ENCODE measurements around the gene SPOCD1. TPM values are rescaled to one million over a fixed set of nuclear protein-coding genes. Genes with fewer than 3 reads are reported as not detected.

Gene SPOCD1
- total and polyA plus RNA-seq, 4 donors: under 0.01 to 0.19 (median 0.12) TPM; not detected in 1

DNA sequence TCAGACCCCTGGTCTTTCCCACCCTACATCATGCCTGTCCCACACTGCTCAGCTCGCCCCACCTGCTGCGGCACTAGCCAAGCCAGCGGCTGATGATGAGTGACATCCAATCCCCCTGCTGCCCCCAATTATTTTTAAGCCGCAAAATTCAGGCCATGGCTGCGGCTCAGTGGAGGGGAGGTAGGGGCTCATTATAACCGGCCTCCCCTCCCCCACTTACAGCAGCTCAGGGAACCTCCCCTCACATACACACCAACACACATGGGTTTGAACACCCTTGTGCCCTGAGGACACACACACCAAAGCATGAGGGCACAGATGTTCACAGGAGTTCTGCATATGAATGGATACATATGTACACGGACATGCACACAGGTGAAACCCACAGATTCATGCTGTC, 57.0 kb downstream of the SPOCD1 start:
- DNase-seq (ENCODE audit: low spot score): no peak
- no peaks in the 10 kb centered on the region for H3K36me3 ChIP-seq (ENCODE audit: control insufficient read depth in 4 of 4, insufficient read depth in 3 of 4, low read depth in 1 of 4, low read length in 3 of 4)
- H3K9me3 ChIP-seq (ENCODE audit: control insufficient read depth in 4 of 4, low read length in 3 of 4): no peaks in the 10 kb centered on the region
- peaks cover 0 to 12% (median 8%) of the 10 kb centered on the region in 4 donors for H3K27me3 ChIP-seq (ENCODE audit: control insufficient read depth in 4 of 4, insufficient read depth in 4 of 4, low read length in 3 of 4)
- H3K4me1 ChIP-seq (ENCODE audit: control insufficient read depth in 4 of 4, insufficient read depth in 4 of 4, low read length in 3 of 4): peaks cover 4 to 26% (median 10%) of the 10 kb centered on the region in 4 donors
- 94% methylated on average over 7 of the region's 7 CpGs for WGBS
- no peak overlapping the region for H3K27ac ChIP-seq (ENCODE audit: low read depth in 1 of 2, low read length in 2 of 2)
- TF ChIP-seq NR2F2 (IDR thresholded peaks at IDR 0.05) (no peak), FOXA2 (IDR thresholded peaks at IDR 0.05) (no peak), HNF4A (conservative IDR thresholded peaks at IDR 0.05) (no peak), TAF1 (conservative IDR thresholded peaks at IDR 0.05) (no peak), JUND (IDR thresholded peaks at IDR 0.05) (no peak), FOXA1 (IDR thresholded peaks at IDR 0.05) (no peak), YY1 (IDR thresholded peaks at IDR 0.05) (no peak), SP1 (IDR thresholded peaks at IDR 0.05) (no peak), RXRA (IDR thresholded peaks at IDR 0.05) (no peak), EGR1 (IDR thresholded peaks at IDR 0.05; ENCODE audit: low read depth in 2 of 2) (no peak)
- TF ChIP-seq, protein P1, sequence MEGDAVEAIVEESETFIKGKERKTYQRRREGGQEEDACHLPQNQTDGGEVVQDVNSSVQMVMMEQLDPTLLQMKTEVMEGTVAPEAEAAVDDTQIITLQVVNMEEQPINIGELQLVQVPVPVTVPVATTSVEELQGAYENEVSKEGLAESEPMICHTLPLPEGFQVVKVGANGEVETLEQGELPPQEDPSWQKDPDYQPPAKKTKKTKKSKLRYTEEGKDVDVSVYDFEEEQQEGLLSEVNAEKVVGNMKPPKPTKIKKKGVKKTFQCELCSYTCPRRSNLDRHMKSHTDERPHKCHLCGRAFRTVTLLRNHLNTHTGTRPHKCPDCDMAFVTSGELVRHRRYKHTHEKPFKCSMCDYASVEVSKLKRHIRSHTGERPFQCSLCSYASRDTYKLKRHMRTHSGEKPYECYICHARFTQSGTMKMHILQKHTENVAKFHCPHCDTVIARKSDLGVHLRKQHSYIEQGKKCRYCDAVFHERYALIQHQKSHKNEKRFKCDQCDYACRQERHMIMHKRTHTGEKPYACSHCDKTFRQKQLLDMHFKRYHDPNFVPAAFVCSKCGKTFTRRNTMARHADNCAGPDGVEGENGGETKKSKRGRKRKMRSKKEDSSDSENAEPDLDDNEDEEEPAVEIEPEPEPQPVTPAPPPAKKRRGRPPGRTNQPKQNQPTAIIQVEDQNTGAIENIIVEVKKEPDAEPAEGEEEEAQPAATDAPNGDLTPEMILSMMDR (IDR thresholded peaks at IDR 0.05; ENCODE audit: low read depth, low read length, missing input control): no peak
- TF ChIP-seq, protein P2, sequence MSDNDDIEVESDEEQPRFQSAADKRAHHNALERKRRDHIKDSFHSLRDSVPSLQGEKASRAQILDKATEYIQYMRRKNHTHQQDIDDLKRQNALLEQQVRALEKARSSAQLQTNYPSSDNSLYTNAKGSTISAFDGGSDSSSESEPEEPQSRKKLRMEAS (IDR thresholded peaks at IDR 0.05): no peak
- TF ChIP-seq, protein P3, sequence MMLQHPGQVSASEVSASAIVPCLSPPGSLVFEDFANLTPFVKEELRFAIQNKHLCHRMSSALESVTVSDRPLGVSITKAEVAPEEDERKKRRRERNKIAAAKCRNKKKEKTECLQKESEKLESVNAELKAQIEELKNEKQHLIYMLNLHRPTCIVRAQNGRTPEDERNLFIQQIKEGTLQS (IDR thresholded peaks at IDR 0.05): no peak
- no peak overlapping the region for H3K4me3 ChIP-seq (ENCODE audit: low read depth in 1 of 3, low read length in 3 of 3)
- no peak overlapping the region for H3K9ac ChIP-seq (ENCODE audit: low read depth in 1 of 2, low read length in 2 of 2)

DNA sequence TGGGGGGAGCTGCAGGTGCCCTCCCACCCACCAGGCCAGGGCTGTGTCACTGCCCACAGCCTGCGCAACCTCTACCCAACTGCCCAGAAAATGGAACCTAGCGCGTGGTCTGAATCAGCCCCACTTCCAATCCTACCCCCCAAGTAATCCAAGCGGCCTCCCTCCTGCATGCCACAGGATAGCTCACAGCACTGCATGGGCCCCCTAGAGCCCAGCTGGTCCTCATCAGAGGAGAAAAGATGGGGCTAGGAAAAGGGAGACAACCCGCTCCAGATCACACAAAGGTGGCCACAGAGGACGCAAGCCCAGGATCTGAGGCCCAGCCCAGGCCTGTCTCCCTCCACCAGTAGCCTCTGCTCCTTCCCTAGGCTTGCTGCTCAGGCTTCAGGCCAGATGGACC, 57.8 kb downstream of the SPOCD1 start:
- H3K9me3 ChIP-seq (ENCODE audit: control insufficient read depth in 4 of 4, low read length in 3 of 4): no peaks in the 10 kb centered on the region
- no peak for DNase-seq (ENCODE audit: low spot score)
- TF ChIP-seq FOXA1 (IDR thresholded peaks at IDR 0.05) (no peak), HNF4G (IDR thresholded peaks at IDR 0.05) (no peak), FOXA2 (IDR thresholded peaks at IDR 0.05) (no peak)
- TF ChIP-seq, protein P3 (IDR thresholded peaks at IDR 0.05): no peak
- H3K27ac ChIP-seq (ENCODE audit: low read depth in 1 of 2, low read length in 2 of 2): no peak overlapping the region
- H3K4me3 ChIP-seq (ENCODE audit: low read depth in 1 of 3, low read length in 3 of 3): no peak overlapping the region
- H3K4me1 ChIP-seq (ENCODE audit: control insufficient read depth in 4 of 4, insufficient read depth in 4 of 4, low read length in 3 of 4): peaks cover 7 to 27% (median 12%) of the 10 kb centered on the region in 4 donors
- H3K27me3 ChIP-seq (ENCODE audit: control insufficient read depth in 4 of 4, insufficient read depth in 4 of 4, low read length in 3 of 4): peaks cover 0 to 12% (median 6%) of the 10 kb centered on the region in 4 donors
- H3K36me3 ChIP-seq (ENCODE audit: control insufficient read depth in 4 of 4, insufficient read depth in 3 of 4, low read depth in 1 of 4, low read length in 3 of 4): no peaks in the 10 kb centered on the region
- 96% methylated on average over 6 of the region's 6 CpGs for WGBS
- H3K9ac ChIP-seq (ENCODE audit: low read depth in 1 of 2, low read length in 2 of 2): no peak overlapping the region

DNA sequence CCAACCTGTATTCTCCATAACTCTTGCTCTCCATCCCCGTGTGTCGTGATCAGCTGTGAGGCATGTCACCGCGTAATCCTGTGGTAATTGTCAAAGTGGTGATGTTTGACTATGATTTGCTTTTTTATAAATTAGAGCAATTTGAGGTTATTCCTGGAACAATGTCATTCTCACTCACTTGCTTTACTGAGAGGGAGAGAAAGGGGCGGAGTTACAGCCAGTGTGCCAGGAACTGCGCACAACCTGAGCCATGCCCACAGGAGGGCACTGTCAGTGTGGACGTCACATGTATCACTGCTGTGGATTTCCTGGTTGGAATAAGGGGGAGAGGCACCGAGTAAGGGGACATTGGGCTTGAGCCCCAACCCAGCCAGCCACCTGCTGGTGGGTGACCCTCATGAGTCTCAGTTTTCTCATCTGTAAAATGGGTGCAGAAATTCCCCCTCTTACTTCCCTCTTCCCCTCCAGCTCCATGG, 58.6 kb downstream of the SPOCD1 start:
- Histone ChIP-seq H3K27ac (ENCODE audit: low read depth in 1 of 2, low read length in 2 of 2) (no peak overlapping the region), H3K36me3 (ENCODE audit: control insufficient read depth in 4 of 4, insufficient read depth in 3 of 4, low read depth in 1 of 4, low read length in 3 of 4) (no peaks in the 10 kb centered on the region), H3K4me1 (ENCODE audit: control insufficient read depth in 4 of 4, insufficient read depth in 4 of 4, low read length in 3 of 4) (peaks cover 7 to 22% (median 10%) of the 10 kb centered on the region in 4 donors), H3K9me3 (ENCODE audit: control insufficient read depth in 4 of 4, low read length in 3 of 4) (no peaks in the 10 kb centered on the region), H3K27me3 (ENCODE audit: control insufficient read depth in 4 of 4, insufficient read depth in 4 of 4, low read length in 3 of 4) (peaks cover 0 to 10% (median 2%) of the 10 kb centered on the region in 4 donors), H3K4me3 (ENCODE audit: low read depth in 1 of 3, low read length in 3 of 3) (no peak overlapping the region), H3K9ac (ENCODE audit: low read depth in 1 of 2, low read length in 2 of 2) (no peak overlapping the region)
- 90% methylated on average over 8 of the region's 8 CpGs for WGBS
- no peak for DNase-seq (ENCODE audit: low spot score)
- no peak for TF ChIP-seq NR2F2 (IDR thresholded peaks at IDR 0.05)
- TF ChIP-seq GABPA (IDR thresholded peaks at IDR 0.05 in 1 of 2, conservative IDR thresholded peaks at IDR 0.05 in 1 of 2): no peak
- no peak for TF ChIP-seq HNF4G (IDR thresholded peaks at IDR 0.05)
- TF ChIP-seq RAD21 (IDR thresholded peaks at IDR 0.05): no peak
- no peak for TF ChIP-seq FOXA2 (IDR thresholded peaks at IDR 0.05)
- TF ChIP-seq HNF4A (conservative IDR thresholded peaks at IDR 0.05): no peak
- TF ChIP-seq, protein P3 (IDR thresholded peaks at IDR 0.05): no peak
- no peak for TF ChIP-seq TAF1 (conservative IDR thresholded peaks at IDR 0.05)
- no peak for TF ChIP-seq RXRA (IDR thresholded peaks at IDR 0.05)
- TF ChIP-seq, protein P4, sequence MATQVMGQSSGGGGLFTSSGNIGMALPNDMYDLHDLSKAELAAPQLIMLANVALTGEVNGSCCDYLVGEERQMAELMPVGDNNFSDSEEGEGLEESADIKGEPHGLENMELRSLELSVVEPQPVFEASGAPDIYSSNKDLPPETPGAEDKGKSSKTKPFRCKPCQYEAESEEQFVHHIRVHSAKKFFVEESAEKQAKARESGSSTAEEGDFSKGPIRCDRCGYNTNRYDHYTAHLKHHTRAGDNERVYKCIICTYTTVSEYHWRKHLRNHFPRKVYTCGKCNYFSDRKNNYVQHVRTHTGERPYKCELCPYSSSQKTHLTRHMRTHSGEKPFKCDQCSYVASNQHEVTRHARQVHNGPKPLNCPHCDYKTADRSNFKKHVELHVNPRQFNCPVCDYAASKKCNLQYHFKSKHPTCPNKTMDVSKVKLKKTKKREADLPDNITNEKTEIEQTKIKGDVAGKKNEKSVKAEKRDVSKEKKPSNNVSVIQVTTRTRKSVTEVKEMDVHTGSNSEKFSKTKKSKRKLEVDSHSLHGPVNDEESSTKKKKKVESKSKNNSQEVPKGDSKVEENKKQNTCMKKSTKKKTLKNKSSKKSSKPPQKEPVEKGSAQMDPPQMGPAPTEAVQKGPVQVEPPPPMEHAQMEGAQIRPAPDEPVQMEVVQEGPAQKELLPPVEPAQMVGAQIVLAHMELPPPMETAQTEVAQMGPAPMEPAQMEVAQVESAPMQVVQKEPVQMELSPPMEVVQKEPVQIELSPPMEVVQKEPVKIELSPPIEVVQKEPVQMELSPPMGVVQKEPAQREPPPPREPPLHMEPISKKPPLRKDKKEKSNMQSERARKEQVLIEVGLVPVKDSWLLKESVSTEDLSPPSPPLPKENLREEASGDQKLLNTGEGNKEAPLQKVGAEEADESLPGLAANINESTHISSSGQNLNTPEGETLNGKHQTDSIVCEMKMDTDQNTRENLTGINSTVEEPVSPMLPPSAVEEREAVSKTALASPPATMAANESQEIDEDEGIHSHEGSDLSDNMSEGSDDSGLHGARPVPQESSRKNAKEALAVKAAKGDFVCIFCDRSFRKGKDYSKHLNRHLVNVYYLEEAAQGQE (IDR thresholded peaks at IDR 0.05): no peak
- TF ChIP-seq, protein P2 (IDR thresholded peaks at IDR 0.05): no peak
- TF ChIP-seq FOXA1 (IDR thresholded peaks at IDR 0.05): no peak

Data from liver (tissue), 9 donors.